IMR-90 (cell line): ENCODE results near the gene CTDP1. TPM values are rescaled to one million over a fixed set of nuclear protein-coding genes. Genes with fewer than 3 reads are reported as not detected.

Experiments
- ATAC-seq: fragments of 200-7000 bp; cut with Tn5 transposase; 2 replicates; pipeline ENCODE4 v1.9.1; 2020; ENCODE audit warnings: low read depth, mild to moderate bottlenecking, moderate library complexity
- BruUV-seq: library from RNA; stranded (reverse); fragments of 400-500 nt; replicated peaks from 2 replicates; lab custom pipeline; 2021; lab: Mats Ljungman, UMichigan
- CTCF ChIA-PET: fragments of 300-600 bp; formaldehyde crosslinking; extraction: SDS; loops from one replicate; lab custom pipeline; 2021; ENCODE audit warnings: antibody characterized with exemption; lab: Yijun Ruan, JAX
- POLR2A ChIA-PET: fragments of 300-600 bp; sonication (Branson Sonifier 250); formaldehyde crosslinking; loops from one replicate; lab custom pipeline; 2022; ENCODE audit warnings: antibody characterized with exemption; ENCODE audit not compliant: unreplicated experiment; lab: Charles Lee
- DNase-seq: peaks from one replicate; pipeline ENCODE4 v3.0.0; 2013
- H2AFZ ChIP-seq: replicated peaks from 2 replicates; pipeline ENCODE3; 2013; ENCODE audit warnings: low read length, mild to moderate bottlenecking; ENCODE audit not compliant: poor library complexity
- H2AK5ac ChIP-seq: 2 replicates; pipeline ENCODE4 v1.6.1; 2013; ENCODE audit warnings: low read depth, low read length, inconsistent platforms
- H2AK9ac ChIP-seq: replicated peaks from 2 replicates; pipeline ENCODE3; 2013; ENCODE audit warnings: mild to moderate bottlenecking, low read depth, low read length, moderate library complexity; ENCODE audit not compliant: poor library complexity
- H2BK120ac ChIP-seq: 2 replicates; pipeline ENCODE4 v1.6.1; 2013; ENCODE audit warnings: low read depth, low read length, inconsistent platforms
- H2BK15ac ChIP-seq: 3 replicates; pipeline ENCODE4 v1.6.1; 2013; ENCODE audit warnings: low read depth, low read length, inconsistent platforms
- H2BK20ac ChIP-seq: 2 replicates; pipeline ENCODE4 v1.6.1; 2013; ENCODE audit warnings: low read depth, mild to moderate bottlenecking, inconsistent platforms, low read length, moderate library complexity
- H2BK5ac ChIP-seq: 2 replicates; pipeline ENCODE4 v1.6.1; 2013; ENCODE audit warnings: mild to moderate bottlenecking, low read depth, low read length, inconsistent platforms; ENCODE audit not compliant: poor library complexity, severe bottlenecking
- H3K14ac ChIP-seq: replicated peaks from 2 replicates; pipeline ENCODE4 v1.6.1; 2013; ENCODE audit warnings: low read depth, low read length, inconsistent platforms
- H3K18ac ChIP-seq: 2 replicates; pipeline ENCODE4 v1.6.1; 2013; ENCODE audit warnings: low read depth, low read length, control low read depth
- H3K23ac ChIP-seq: 2 replicates; pipeline ENCODE4 v1.6.1; 2013; ENCODE audit warnings: low read depth, low read length, inconsistent platforms
- H3K27ac ChIP-seq: 2 replicates; pipeline ENCODE4 v1.5.1; 2013; ENCODE audit warnings: mild to moderate bottlenecking, control low read depth, low read length; ENCODE audit not compliant: insufficient read depth
- H3K27me3 ChIP-seq: 2 replicates; pipeline ENCODE4 v1.6.1; 2013; ENCODE audit warnings: low read length; ENCODE audit not compliant: control insufficient read depth, insufficient read depth
- H3K36me3 ChIP-seq: 2 replicates; pipeline ENCODE4 v1.6.1; 2013; ENCODE audit warnings: low read length, mixed read lengths; ENCODE audit not compliant: control insufficient read depth, insufficient read depth
- H3K4ac ChIP-seq: 2 replicates; pipeline ENCODE4 v1.6.1; 2013; ENCODE audit warnings: low read depth, low read length, inconsistent platforms
- H3K4me1 ChIP-seq: 2 replicates; pipeline ENCODE4 v1.6.1; 2013; ENCODE audit warnings: low read length, mixed read lengths; ENCODE audit not compliant: control insufficient read depth, insufficient read depth
- H3K4me2 ChIP-seq: 2 replicates; pipeline ENCODE4 v1.6.1; 2013; ENCODE audit warnings: low read depth, mild to moderate bottlenecking, control low read depth, low read length, moderate library complexity
- H3K4me3 ChIP-seq: 2 replicates; pipeline ENCODE4 v1.5.1; 2013; ENCODE audit warnings: low read depth, mild to moderate bottlenecking, control low read depth, low read length, moderate library complexity; ENCODE audit not compliant: insufficient read depth
- H3K56ac ChIP-seq: 2 replicates; pipeline ENCODE4 v1.6.1; 2013; ENCODE audit warnings: low read length, inconsistent platforms; ENCODE audit not compliant: insufficient read depth; ENCODE audit errors: extremely low read depth
- H3K79me1 ChIP-seq, 2 experiments: 2 replicates each; pipeline ENCODE4 v1.6.1; 2013; ENCODE audit warnings: low read length in 2 of 2, inconsistent platforms in 1 of 2, low read depth in 1 of 2
- H3K9ac ChIP-seq: 2 replicates; pipeline ENCODE4 v1.6.1; 2013; ENCODE audit warnings: low read depth, low read length, control low read depth
- H3K9me1 ChIP-seq: 2 replicates; pipeline ENCODE4 v1.6.1; 2013; ENCODE audit warnings: low read length, inconsistent platforms; ENCODE audit not compliant: insufficient read depth
- H3K9me3 ChIP-seq: 2 replicates; pipeline ENCODE4 v1.6.1; 2013; ENCODE audit warnings: low read length; ENCODE audit not compliant: control insufficient read depth, insufficient read depth
- H4K20me1 ChIP-seq: 2 replicates; pipeline ENCODE4 v1.6.1; 2013; ENCODE audit warnings: low read length, inconsistent platforms; ENCODE audit not compliant: insufficient read depth
- H4K5ac ChIP-seq: 2 replicates; pipeline ENCODE4 v1.6.1; 2013; ENCODE audit warnings: mild to moderate bottlenecking, low read depth, low read length, control low read depth
- H4K8ac ChIP-seq, 2 experiments: 2 replicates each; pipeline ENCODE4 v1.6.1; 2013; ENCODE audit warnings: low read depth in 2 of 2, low read length in 2 of 2, control low read depth in 1 of 2, inconsistent platforms in 1 of 2
- H4K91ac ChIP-seq: 2 replicates; pipeline ENCODE4 v1.6.1; 2013; ENCODE audit warnings: low read depth, low read length, inconsistent platforms; ENCODE audit not compliant: insufficient read depth
- FOS ChIP-seq: fragments of 150-350 bp; IDR thresholded peaks from 2 replicates; pipeline ENCODE4 v1.6.1; 2016; ENCODE audit warnings: low read depth, low read length
- RAD21 ChIP-seq: IDR thresholded peaks from 2 replicates; pipeline ENCODE4 v1.6.1; 2012; ENCODE audit warnings: low read length, improper control_type of control experiment
- SMC3 ChIP-seq: fragments of 150-350 bp; IDR thresholded peaks from 2 replicates; pipeline ENCODE4 v1.6.1; 2016; ENCODE audit warnings: low read depth, mild to moderate bottlenecking, antibody characterized with exemption, low read length, moderate library complexity
- WGBS, 2 experiments: methylation state at CpG; one replicate each; pipeline versions ENCODE4 v1.1.5 to v1.1.7; 2013; ENCODE audit warnings: missing lambda C conversion rate in 2 of 2; ENCODE audit not compliant: insufficient read length in 1 of 2; ENCODE audit errors: extremely low coverage in 2 of 2; 5-methylcytosine and 5-hydroxymethylcytosine counted together
- dilution Hi-C: fragments of 300-500 bp; cut with HindIII; formaldehyde crosslinking; loops from one replicate; pipeline ENCODE4 v1.14.3; 2018; ENCODE audit warnings: low sequenced_read_pairs; ENCODE audit not compliant: unreplicated experiment
- in situ Hi-C: fragments of 300-500 bp; cut with MboI; formaldehyde crosslinking; loops from 3 replicates; pipeline ENCODE4 v1.14.3; 2019; ENCODE audit warnings: low sequenced_read_pairs, inconsistent platforms, mixed read lengths
- intact Hi-C: fragments of 100-400 bp; cut with micrococcal nuclease; formaldehyde crosslinking; loops from 2 replicates; pipeline ENCODE4 v1.10.0; 2022
- polyA plus RNA-seq, 3 experiments: library from polyadenylated mRNA; depleted of rRNA; stranded (reverse); fragments of >200 nt; gene quantifications; 2 replicates each; pipeline ENCODE4 v1.2.3, GENCODE V29; 2012; ENCODE audit warnings: low replicate concordance in 1 of 3
- total RNA-seq: library from RNA; depleted of rRNA; stranded (reverse); fragments of >200 nt; gene quantifications from 2 replicates; pipeline ENCODE4 v1.2.3, GENCODE V29; 2012
- TF ChIP-seq, protein P1 (sequence below): conservative IDR thresholded peaks from 2 replicates; pipeline ENCODE4 v1.5.1; 2012; ENCODE audit warnings: mild to moderate bottlenecking, low read depth, low read length, improper control_type of control experiment

Gene CTDP1
- total and polyA plus RNA-seq, 2 of the 4 experiments (the other 2 are of a cell fraction) = 13.4 to 17.6 TPM

DNA sequence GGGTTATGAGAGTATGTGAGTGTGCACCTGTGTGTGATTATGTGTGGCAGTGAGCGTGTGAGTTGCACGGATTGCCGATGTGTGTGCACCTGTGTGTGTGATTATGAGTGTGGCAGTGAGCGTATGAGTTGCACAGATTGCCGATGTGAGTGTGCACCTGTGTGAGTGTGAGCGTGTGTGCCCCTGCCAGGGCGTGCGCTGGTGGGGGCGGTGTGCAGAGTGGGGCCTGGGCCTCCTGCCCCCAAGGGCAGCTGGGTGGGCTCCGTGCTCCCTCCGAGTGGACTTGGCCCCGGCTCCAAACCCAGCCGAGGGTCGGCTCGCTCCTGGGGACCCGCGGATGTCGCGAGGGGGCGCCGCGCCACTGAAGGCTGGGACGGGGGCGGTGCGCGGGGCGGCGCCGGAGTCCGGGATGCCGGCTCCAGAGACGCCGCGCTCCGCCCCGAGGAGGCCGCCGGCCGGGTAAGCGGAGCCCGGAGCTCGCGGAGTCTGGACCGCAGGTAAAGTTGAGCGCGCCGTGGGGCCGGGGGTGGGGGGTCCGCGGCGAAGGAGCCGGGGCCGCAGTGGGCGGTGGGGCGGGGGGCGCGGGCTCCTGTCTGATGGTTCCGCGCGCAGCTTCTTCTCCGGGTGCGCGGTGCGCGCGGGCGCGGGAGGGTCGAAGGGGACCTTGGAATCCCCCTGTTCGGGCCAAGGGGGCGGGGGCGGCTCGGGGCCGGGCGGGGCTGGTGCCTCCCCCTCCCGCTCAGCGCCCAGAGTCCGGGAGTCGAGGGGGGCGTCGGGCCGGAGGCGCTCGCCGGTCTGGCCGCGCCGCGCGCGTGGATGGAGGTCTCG, 118.1 kb downstream of the CTDP1 start, which contains the start of gene KCNG2:
Gene KCNG2 (plus strand): TSS at position 421 of the 828 bp plus-strand sequence. CDS start 65,730 bp downstream, outside the sequence.
- peak; percentile 82 for ATAC-seq
- ChIA-PET CTCF (interaction anchor here (0.7 kb wide), 1 partner anchor 25 kb away, joined by 3 read pairs; no protein-coding TSS in a partner anchor), POLR2A (no interaction called here)
- no peak within 1 kb of the TSS for H2BK5ac ChIP-seq
- TF ChIP-seq RAD21 (0 out of 2 replicates have a peak, but pooled peaks have one; percentile 8), FOS (no peak), SMC3 (peak; percentile 17; the same call in 1 of the 2 replicates)
- TF ChIP-seq, protein P1, sequence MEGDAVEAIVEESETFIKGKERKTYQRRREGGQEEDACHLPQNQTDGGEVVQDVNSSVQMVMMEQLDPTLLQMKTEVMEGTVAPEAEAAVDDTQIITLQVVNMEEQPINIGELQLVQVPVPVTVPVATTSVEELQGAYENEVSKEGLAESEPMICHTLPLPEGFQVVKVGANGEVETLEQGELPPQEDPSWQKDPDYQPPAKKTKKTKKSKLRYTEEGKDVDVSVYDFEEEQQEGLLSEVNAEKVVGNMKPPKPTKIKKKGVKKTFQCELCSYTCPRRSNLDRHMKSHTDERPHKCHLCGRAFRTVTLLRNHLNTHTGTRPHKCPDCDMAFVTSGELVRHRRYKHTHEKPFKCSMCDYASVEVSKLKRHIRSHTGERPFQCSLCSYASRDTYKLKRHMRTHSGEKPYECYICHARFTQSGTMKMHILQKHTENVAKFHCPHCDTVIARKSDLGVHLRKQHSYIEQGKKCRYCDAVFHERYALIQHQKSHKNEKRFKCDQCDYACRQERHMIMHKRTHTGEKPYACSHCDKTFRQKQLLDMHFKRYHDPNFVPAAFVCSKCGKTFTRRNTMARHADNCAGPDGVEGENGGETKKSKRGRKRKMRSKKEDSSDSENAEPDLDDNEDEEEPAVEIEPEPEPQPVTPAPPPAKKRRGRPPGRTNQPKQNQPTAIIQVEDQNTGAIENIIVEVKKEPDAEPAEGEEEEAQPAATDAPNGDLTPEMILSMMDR = peak; percentile 34
- peaks cover 30% of the 10 kb centered on the region for H3K27me3 ChIP-seq
- BruUV-seq = no TSS peak
- H3K18ac ChIP-seq = no peak within 1 kb of the TSS
- peaks cover 4% of the 10 kb centered on the region; the same call in 1 of the 2 replicates for H4K20me1 ChIP-seq
- intact Hi-C loops (loop anchor here (2.0 to 5.0 kb wide), 3 partner anchors 155 to 235 kb away; partner anchors contain the start of gene SLC66A2), in situ Hi-C loops (no loop called here), dilution Hi-C loops (no loop called here)
- H3K14ac ChIP-seq = no peak within 1 kb of the TSS
- H3K4ac ChIP-seq = no peak within 1 kb of the TSS; the same call in 1 of the 2 replicates
- no peak within 1 kb of the TSS for H2BK120ac ChIP-seq
- no peak within 1 kb of the TSS; the same call in 1 of the 2 replicates for H4K91ac ChIP-seq
- H3K27ac ChIP-seq = no peak within 1 kb of the TSS
- H2AFZ ChIP-seq = peak within 1 kb of the TSS; percentile 69
- no peaks in the 10 kb centered on the region for H3K9me3 ChIP-seq
- no peak within 1 kb of the TSS for H4K8ac ChIP-seq
- H3K36me3 ChIP-seq = no peaks in the 10 kb centered on the region
- peak within 1 kb of the TSS; percentile 86 for H2AK9ac ChIP-seq
- peak within 1 kb of the TSS; percentile 74; the same call in 1 of the 2 replicates for H2AK5ac ChIP-seq
- peak within 1 kb of the TSS; percentile 56; the same call in 1 of the 3 replicates for H2BK15ac ChIP-seq
- H3K4me3 ChIP-seq = peak within 1 kb of the TSS; percentile 42
- WGBS, 2 experiments = 19% methylated on average over 16 of the region's 92 CpGs; no CpG with 5 or more reads in 1 of the 2 experiments
- no peaks in the 10 kb centered on the region for H3K79me1 ChIP-seq
- H3K9ac ChIP-seq = no peak within 1 kb of the TSS; the same call in 1 of the 2 replicates
- no peak within 1 kb of the TSS for H2BK20ac ChIP-seq
- H3K4me2 ChIP-seq = peak within 1 kb of the TSS; percentile 65; the same call in 1 of the 2 replicates
- no peak within 1 kb of the TSS for H3K56ac ChIP-seq
- peak within 1 kb of the TSS; percentile 49; the same call in 1 of the 2 replicates for H3K23ac ChIP-seq
- no peak for DNase-seq
- no peak within 1 kb of the TSS for H4K5ac ChIP-seq
- peaks cover 3% of the 10 kb centered on the region; the same call in 1 of the 2 replicates for H3K4me1 ChIP-seq
- H3K9me1 ChIP-seq = peaks cover 7% of the 10 kb centered on the region
